ENCODE measurements around the gene CHRNA1.

CHRNA1 gene

DNA sequence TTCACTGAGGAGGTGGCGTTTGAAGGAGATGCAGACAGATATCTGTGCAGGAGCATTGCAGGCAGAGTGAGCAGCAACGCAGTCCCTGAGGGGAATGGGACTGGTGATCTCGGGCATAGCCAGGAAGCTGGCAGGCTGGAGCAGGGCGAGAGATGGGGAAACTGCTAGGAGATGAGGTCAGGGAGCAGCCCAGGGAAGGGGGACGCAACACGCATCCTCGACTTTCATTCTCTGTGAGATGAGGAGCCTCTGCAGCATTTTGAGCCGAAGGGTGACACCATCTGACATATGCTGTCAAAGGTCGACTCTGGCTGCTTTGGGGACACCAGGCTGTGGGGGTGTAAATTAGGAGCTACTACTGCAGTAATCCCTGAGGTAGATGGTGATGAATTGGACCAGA is 4.3 kb upstream of the CHRNA1 start:
- Histone ChIP-seq H3K4me1 (ENCODE audit: control insufficient read depth, insufficient read depth, low read depth, low read length) (peaks cover 17% of the 10 kb centered on the region), H3K4me3 (ENCODE audit: insufficient read depth in 1 of 2, low read depth in 1 of 2, low read length in 2 of 2) (no peak overlapping the region)
- WGBS, result 84% methylated on average over 9 of the region's 9 CpGs

DNA sequence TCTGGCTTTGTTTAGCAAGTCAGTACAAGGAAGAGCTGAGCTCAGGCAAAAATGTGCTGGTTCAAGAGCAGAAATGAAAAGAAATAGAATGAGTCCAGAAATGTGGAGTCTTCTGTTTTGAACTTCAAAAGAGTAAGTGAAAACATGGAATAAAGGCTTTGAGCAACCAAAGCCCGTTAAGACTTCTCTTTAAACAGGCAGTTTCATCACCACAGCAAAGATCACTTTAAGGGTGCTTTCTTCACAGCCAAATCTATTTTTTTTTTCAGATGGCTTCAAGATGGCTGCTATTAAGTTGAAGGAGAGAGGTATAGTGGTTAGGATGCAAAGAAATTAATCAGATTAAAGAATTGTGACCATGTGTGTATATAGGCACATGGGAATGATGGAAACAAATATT is 2.0 kb upstream of the CHRNA1 start:
- Histone ChIP-seq H3K79me1 (replicated peaks; ENCODE audit: low read length, poor library complexity, severe bottlenecking) (no peaks in the 10 kb centered on the region), H2BK12ac (ENCODE audit: low read length in 2 of 2) (peak overlapping the region in 1 of 2 experiments; percentile 31), H4K8ac (ENCODE audit: low read length) (no peak overlapping the region), H4K91ac (ENCODE audit: low read length) (no peak overlapping the region), H3K4me1 (ENCODE audit: control insufficient read depth, insufficient read depth, low read depth, low read length) (peaks cover 10% of the 10 kb centered on the region), H3K23ac (ENCODE audit: low read length in 2 of 2) (no peak overlapping the region), H3K14ac (ENCODE audit: low read length in 2 of 2) (no peak overlapping the region), H2BK5ac (ENCODE audit: low read depth, low read length, poor library complexity, severe bottlenecking) (no peak overlapping the region), H3K4me2 (ENCODE audit: low read length, poor library complexity, severe bottlenecking) (no peak overlapping the region), H3K4me3 (ENCODE audit: insufficient read depth in 1 of 2, low read depth in 1 of 2, low read length in 2 of 2) (no peak overlapping the region), H2BK120ac (ENCODE audit: low read depth, low read length) (no peak overlapping the region), H3K18ac (ENCODE audit: low read depth in 1 of 2, low read length in 2 of 2) (peak overlapping the region; percentile 21 to 76), H3K9me3 (ENCODE audit: control insufficient read depth, low read length) (no peaks in the 10 kb centered on the region), H3K9ac (ENCODE audit: low read length) (no peak overlapping the region), H2AK5ac (ENCODE audit: low read length, severe bottlenecking) (no peak overlapping the region), H2AFZ (ENCODE audit: low read depth, low read length) (no peak overlapping the region), H3K27ac (ENCODE audit: low read length, poor library complexity, severe bottlenecking) (no peak overlapping the region), H3K4ac (ENCODE audit: low read depth in 1 of 2, low read length in 2 of 2) (no peak overlapping the region), H2BK15ac (ENCODE audit: low read depth, poor library complexity, severe bottlenecking) (no peak overlapping the region), H3K36me3 (ENCODE audit: control insufficient read depth in 1 of 2, insufficient read depth in 2 of 2, low read depth in 1 of 2, low read length in 2 of 2) (no peaks in the 10 kb centered on the region), H3K27me3 (ENCODE audit: control insufficient read depth in 1 of 2, insufficient read depth in 1 of 2, low read length in 2 of 2) (peaks cover 0 to 18% of the 10 kb centered on the region in 2 experiments)
- WGBS, result no CpG with 5 or more reads among the region's 1 CpG
- no peak for DNase-seq

More for the DNA sequence above, 4.3 kb upstream of the CHRNA1 start:
- Histone ChIP-seq H4K91ac (ENCODE audit: low read length) (no peak overlapping the region), H3K4me2 (ENCODE audit: low read length, poor library complexity, severe bottlenecking) (no peak overlapping the region), H3K27me3 (ENCODE audit: control insufficient read depth in 1 of 2, insufficient read depth in 1 of 2, low read length in 2 of 2) (peaks cover 0 to 18% of the 10 kb centered on the region in 2 experiments), H4K8ac (ENCODE audit: low read length) (peak overlapping the region; percentile 33), H3K9ac (ENCODE audit: low read length) (no peak overlapping the region), H3K18ac (ENCODE audit: low read depth in 1 of 2, low read length in 2 of 2) (peak overlapping the region in 1 of 2 experiments; percentile 2), H2BK5ac (ENCODE audit: low read depth, low read length, poor library complexity, severe bottlenecking) (no peak overlapping the region), H3K14ac (ENCODE audit: low read length in 2 of 2) (peak overlapping the region in 1 of 2 experiments; percentile 44), H3K4ac (ENCODE audit: low read depth in 1 of 2, low read length in 2 of 2) (no peak overlapping the region), H3K9me3 (ENCODE audit: control insufficient read depth, low read length) (no peaks in the 10 kb centered on the region), H2BK120ac (ENCODE audit: low read depth, low read length) (no peak overlapping the region), H3K79me1 (replicated peaks; ENCODE audit: low read length, poor library complexity, severe bottlenecking) (no peaks in the 10 kb centered on the region), H3K27ac (ENCODE audit: low read length, poor library complexity, severe bottlenecking) (no peak overlapping the region), H2BK12ac (ENCODE audit: low read length in 2 of 2) (peak overlapping the region in 1 of 2 experiments; percentile 66), H2AFZ (ENCODE audit: low read depth, low read length) (peak overlapping the region; percentile 37), H2AK5ac (ENCODE audit: low read length, severe bottlenecking) (no peak overlapping the region), H3K36me3 (ENCODE audit: control insufficient read depth in 1 of 2, insufficient read depth in 2 of 2, low read depth in 1 of 2, low read length in 2 of 2) (no peaks in the 10 kb centered on the region), H2BK15ac (ENCODE audit: low read depth, poor library complexity, severe bottlenecking) (no peak overlapping the region), H3K23ac (ENCODE audit: low read length in 2 of 2) (no peak overlapping the region)
- no peak for DNase-seq

DNA sequence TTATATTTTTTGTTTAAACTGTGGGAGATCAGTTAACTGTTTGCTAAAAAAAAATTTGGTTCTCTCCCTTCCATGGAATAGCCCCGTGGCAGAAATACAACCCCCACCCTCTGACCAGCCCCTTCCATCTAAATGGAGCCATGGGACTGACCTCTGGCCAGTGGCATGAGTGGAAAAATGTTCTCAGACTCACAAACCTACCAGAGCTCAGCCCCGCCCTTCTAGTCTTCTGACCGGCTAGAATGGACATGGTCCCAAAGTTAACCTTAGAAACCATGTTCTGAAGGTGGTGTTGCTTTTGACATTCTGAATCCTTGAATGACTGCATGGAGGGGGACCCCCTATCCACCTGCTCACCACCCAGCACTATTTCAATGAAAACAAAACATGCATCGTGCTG is 1.3 kb upstream of the CHRNA1 start:
- Histone ChIP-seq H2BK12ac (ENCODE audit: low read length in 2 of 2) (no peak overlapping the region), H3K36me3 (ENCODE audit: control insufficient read depth in 1 of 2, insufficient read depth in 2 of 2, low read depth in 1 of 2, low read length in 2 of 2) (no peaks in the 10 kb centered on the region), H2BK120ac (ENCODE audit: low read depth, low read length) (no peak overlapping the region), H3K4me2 (ENCODE audit: low read length, poor library complexity, severe bottlenecking) (no peak overlapping the region), H2BK5ac (ENCODE audit: low read depth, low read length, poor library complexity, severe bottlenecking) (no peak overlapping the region), H2AFZ (ENCODE audit: low read depth, low read length) (no peak overlapping the region), H3K27ac (ENCODE audit: low read length, poor library complexity, severe bottlenecking) (no peak overlapping the region), H3K18ac (ENCODE audit: low read depth in 1 of 2, low read length in 2 of 2) (peak overlapping the region; percentile 4 to 17), H3K14ac (ENCODE audit: low read length in 2 of 2) (no peak overlapping the region), H3K23ac (ENCODE audit: low read length in 2 of 2) (no peak overlapping the region), H2AK5ac (ENCODE audit: low read length, severe bottlenecking) (no peak overlapping the region), H3K9ac (ENCODE audit: low read length) (no peak overlapping the region), H4K8ac (ENCODE audit: low read length) (no peak overlapping the region), H3K4ac (ENCODE audit: low read depth in 1 of 2, low read length in 2 of 2) (peak overlapping the region in 1 of 2 experiments; percentile 35), H2BK15ac (ENCODE audit: low read depth, poor library complexity, severe bottlenecking) (no peak overlapping the region), H3K27me3 (ENCODE audit: control insufficient read depth in 1 of 2, insufficient read depth in 1 of 2, low read length in 2 of 2) (peaks cover 0 to 18% of the 10 kb centered on the region in 2 experiments), H3K79me1 (replicated peaks; ENCODE audit: low read length, poor library complexity, severe bottlenecking) (no peaks in the 10 kb centered on the region), H3K9me3 (ENCODE audit: control insufficient read depth, low read length) (no peaks in the 10 kb centered on the region), H3K4me1 (ENCODE audit: control insufficient read depth, insufficient read depth, low read depth, low read length) (peaks cover 10% of the 10 kb centered on the region), H4K91ac (ENCODE audit: low read length) (no peak overlapping the region), H3K4me3 (ENCODE audit: insufficient read depth in 1 of 2, low read depth in 1 of 2, low read length in 2 of 2) (no peak overlapping the region)
- 79% methylated on average over 4 of the region's 4 CpGs for WGBS
- DNase-seq, result peak; percentile 19

DNA sequence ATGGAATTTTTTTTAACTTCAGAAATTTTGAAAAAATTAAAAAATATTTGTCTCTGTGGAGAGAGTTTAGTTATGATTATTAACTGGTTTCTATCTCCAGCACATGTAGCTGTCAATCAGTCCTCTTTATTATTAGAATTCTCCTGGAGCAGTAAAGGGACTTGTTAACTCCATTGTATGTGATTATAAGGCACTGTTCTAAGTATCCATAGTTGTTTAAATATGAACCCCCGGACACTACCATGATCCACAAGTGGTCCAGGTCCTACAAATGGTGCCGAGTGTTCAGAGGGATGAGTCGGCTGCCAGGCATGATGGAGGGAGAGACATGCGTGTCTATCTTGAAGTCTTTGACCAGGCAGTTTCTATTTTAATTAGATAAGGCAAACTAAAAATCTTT is 492 bp downstream of the CHRNA1 start:
- H2BK12ac ChIP-seq (ENCODE audit: low read length in 2 of 2), result no peak overlapping the region
- no peak overlapping the region for H3K23ac ChIP-seq (ENCODE audit: low read length in 2 of 2)
- H3K9ac ChIP-seq (ENCODE audit: low read length), result no peak overlapping the region
- WGBS, result 70% methylated on average over 2 of the region's 4 CpGs
- no peak overlapping the region for H2BK5ac ChIP-seq (ENCODE audit: low read depth, low read length, poor library complexity, severe bottlenecking)
- H3K4me1 ChIP-seq (ENCODE audit: control insufficient read depth, insufficient read depth, low read depth, low read length), result peaks cover 10% of the 10 kb centered on the region
- no peak overlapping the region for H4K8ac ChIP-seq (ENCODE audit: low read length)
- H3K36me3 ChIP-seq (ENCODE audit: control insufficient read depth in 1 of 2, insufficient read depth in 2 of 2, low read depth in 1 of 2, low read length in 2 of 2), result no peaks in the 10 kb centered on the region
- DNase-seq, result peak; percentile 25
- no peak overlapping the region for H3K4me3 ChIP-seq (ENCODE audit: insufficient read depth in 1 of 2, low read depth in 1 of 2, low read length in 2 of 2)
- peak overlapping the region; percentile 40 for H2BK120ac ChIP-seq (ENCODE audit: low read depth, low read length)
- H3K4ac ChIP-seq (ENCODE audit: low read depth in 1 of 2, low read length in 2 of 2), result no peak overlapping the region
- H2BK15ac ChIP-seq (ENCODE audit: low read depth, poor library complexity, severe bottlenecking), result no peak overlapping the region
- H3K9me3 ChIP-seq (ENCODE audit: control insufficient read depth, low read length), result no peaks in the 10 kb centered on the region
- H2AK5ac ChIP-seq (ENCODE audit: low read length, severe bottlenecking), result no peak overlapping the region
- peak overlapping the region in 1 of 2 experiments; percentile 69 for H3K18ac ChIP-seq (ENCODE audit: low read depth in 1 of 2, low read length in 2 of 2)
- H2AFZ ChIP-seq (ENCODE audit: low read depth, low read length), result no peak overlapping the region
- H3K14ac ChIP-seq (ENCODE audit: low read length in 2 of 2), result no peak overlapping the region
- H4K91ac ChIP-seq (ENCODE audit: low read length), result no peak overlapping the region
- H3K4me2 ChIP-seq (ENCODE audit: low read length, poor library complexity, severe bottlenecking), result no peak overlapping the region
- no peaks in the 10 kb centered on the region for H3K79me1 ChIP-seq (replicated peaks; ENCODE audit: low read length, poor library complexity, severe bottlenecking)
- H3K27ac ChIP-seq (ENCODE audit: low read length, poor library complexity, severe bottlenecking), result no peak overlapping the region
- H3K27me3 ChIP-seq (ENCODE audit: control insufficient read depth in 1 of 2, insufficient read depth in 1 of 2, low read length in 2 of 2), result peaks cover 0 to 34% of the 10 kb centered on the region in 2 experiments
